GM12865 (cell line): ENCODE measurements around the gene CD22.
"Not testable (repeated sequence)": the region's sequence is repeated elsewhere in the genome, so short reads cannot be mapped to it uniquely, and the experiment has no call there.

ENCODE experiments used
- DNase-seq: peaks from one replicate; pipeline ENCODE4 v3.0.0; 2010; ENCODE audit warnings: low read depth
- H3K4me3 ChIP-seq: 2 replicates; pipeline ENCODE4 v1.5.1; 2011; ENCODE audit warnings: mild to moderate bottlenecking, low read depth, low read length, control low read depth
- CTCF ChIP-seq: IDR thresholded peaks from 2 replicates; pipeline ENCODE4 v1.5.1; 2011; ENCODE audit warnings: low read length, control low read depth, low read depth, inconsistent platforms; ENCODE audit not compliant: insufficient read depth; ENCODE audit errors: missing control alignments

Gene CD22

DNA sequence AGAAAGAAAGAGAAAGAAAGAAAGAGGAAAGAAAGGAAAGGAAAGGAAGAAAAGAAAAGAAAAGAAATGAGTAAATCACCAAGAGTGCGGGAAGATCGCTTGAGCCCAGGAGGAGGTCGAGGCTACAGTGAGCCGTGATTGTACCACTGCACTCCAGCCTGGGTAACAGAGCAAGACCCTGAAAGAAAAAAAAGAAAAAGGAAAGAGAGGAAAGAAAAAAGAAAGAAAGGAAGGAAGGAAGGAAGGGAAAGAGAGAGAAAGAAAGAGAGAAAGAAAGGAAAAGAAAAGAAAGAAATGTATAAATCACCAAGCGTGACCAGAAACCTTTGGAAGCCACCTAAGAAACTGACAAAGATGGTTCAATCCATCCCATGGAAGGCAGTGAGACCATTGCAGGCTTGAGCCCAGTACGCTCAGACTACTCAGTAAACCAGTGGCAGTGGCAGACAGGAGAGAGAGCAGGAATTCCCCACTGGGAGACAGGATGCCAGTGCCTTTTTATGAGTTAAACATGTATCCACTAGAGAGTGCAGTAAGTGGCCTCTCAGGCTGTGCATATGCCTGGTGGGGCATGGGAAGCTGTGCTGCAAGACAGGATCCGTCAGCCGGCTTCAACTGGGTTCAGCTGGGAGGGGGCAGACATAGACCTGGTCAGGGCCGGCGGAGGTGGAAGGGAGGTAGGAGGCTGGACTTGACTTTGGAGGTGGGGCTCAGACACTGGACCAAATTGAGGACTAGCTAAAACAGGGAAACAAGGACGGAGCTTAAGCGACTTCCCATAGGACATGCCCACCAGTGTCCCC, 46.7 kb downstream of the CD22 start:
- no peak for TF ChIP-seq CTCF
- no peak overlapping the region for H3K4me3 ChIP-seq
- peak; percentile 35 for DNase-seq

DNA sequence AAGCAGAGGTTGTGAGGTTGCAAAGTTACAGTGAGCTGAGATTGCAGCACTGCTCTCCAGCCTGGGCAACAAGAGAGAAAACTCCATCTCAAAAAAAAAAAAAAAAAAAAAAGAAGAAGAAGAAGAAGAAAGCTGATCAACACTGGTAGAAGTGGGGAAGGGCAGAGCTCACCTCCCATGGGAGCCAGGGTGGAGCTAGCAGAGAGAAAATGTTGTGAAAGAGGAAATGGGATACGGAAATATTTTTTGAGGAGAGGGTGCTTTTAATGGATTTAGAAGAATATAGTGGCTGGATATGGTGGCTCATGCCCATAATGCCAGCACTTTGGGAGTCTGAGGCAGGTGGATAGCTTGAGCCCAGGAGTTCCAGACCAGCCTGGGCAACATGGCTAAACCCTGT, 48.7 kb downstream of the CD22 start:
- no peak for TF ChIP-seq CTCF
- H3K4me3 ChIP-seq, result no peak overlapping the region
- no peak for DNase-seq

- no peak for TF ChIP-seq CTCF
- H3K4me3 ChIP-seq, result no peak overlapping the region
- DNase-seq, result no peak
Measured at GRCh38 chr19:35378356-35378755, 49.4 kb downstream of the CD22 start.

- DNase-seq, H3K4me3 ChIP-seq: not testable (repeated sequence)
Measured at GRCh38 chr19:35379545-35379944, 50.6 kb downstream of the CD22 start.

GRCh38 chr19:35379992-35380391, 51.0 kb downstream of the CD22 start:
- H3K4me3 ChIP-seq, result no peak overlapping the region
- DNase-seq, result no peak
- TF ChIP-seq CTCF, result no peak

DNA sequence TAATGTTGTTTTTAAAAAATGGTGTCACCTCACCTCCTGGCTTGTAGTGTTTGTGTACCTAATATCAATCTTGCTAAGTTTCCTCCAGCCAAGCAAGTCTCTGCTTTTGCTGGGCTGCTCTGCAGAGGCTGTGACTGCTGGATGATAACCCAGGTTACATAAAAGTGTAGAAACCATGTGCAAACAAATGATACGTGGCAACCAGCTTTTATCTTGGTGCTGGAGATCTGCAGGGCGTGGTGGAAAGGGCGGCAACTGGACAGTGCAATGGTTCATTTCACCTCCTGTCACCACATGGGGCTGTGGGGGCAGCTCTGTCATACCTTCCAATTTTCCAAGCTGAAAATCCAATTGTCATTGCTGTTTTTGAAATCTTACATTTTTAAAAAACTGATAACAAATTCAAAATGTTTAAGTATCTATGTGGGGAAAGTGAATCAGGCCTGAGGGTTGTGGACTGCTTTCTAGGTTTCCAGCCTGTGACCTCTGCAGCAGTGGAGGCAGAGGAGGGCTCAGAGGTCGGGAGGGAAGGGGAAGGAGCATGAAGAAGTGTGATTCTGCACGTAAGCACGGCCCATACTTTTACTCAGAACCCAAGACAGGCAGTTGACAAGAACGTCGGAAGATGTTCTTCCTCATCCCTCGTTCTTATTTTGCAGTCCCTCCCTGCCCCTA, 51.6 kb downstream of the CD22 start:
- no peak for DNase-seq

More for the DNA sequence above, 51.6 kb downstream of the CD22 start:
- no peak for TF ChIP-seq CTCF
- no peak overlapping the region for H3K4me3 ChIP-seq
